KOPT-K1 (cell line): ENCODE data around the gene TPSB2.
"Not testable (repeated sequence)": the region's sequence is repeated elsewhere in the genome, so short reads cannot be mapped to it uniquely, and the experiment has no call there.

Experiments
- H3K27ac ChIP-seq: fragments of 200-600 bp; sonication (generic); 2 replicates; pipeline ENCODE4 v1.5.1; 2016; ENCODE audit warnings: antibody characterized with exemption, mild to moderate bottlenecking, low read depth, low read length; ENCODE audit not compliant: poor library complexity, severe bottlenecking
- H3K36me3 ChIP-seq: fragments of 200-600 bp; sonication (generic); 2 replicates; pipeline ENCODE4 v1.5.1; 2017; ENCODE audit warnings: antibody characterized with exemption, mild to moderate bottlenecking, low read length, moderate library complexity; ENCODE audit not compliant: insufficient read depth
- H3K9me3 ChIP-seq: fragments of 200-600 bp; sonication (generic); 2 replicates; pipeline ENCODE4 v1.5.1; 2017; ENCODE audit warnings: antibody characterized with exemption, low read length, mild to moderate bottlenecking; ENCODE audit not compliant: insufficient read depth, poor library complexity, severe bottlenecking

Gene TPSB2

DNA sequence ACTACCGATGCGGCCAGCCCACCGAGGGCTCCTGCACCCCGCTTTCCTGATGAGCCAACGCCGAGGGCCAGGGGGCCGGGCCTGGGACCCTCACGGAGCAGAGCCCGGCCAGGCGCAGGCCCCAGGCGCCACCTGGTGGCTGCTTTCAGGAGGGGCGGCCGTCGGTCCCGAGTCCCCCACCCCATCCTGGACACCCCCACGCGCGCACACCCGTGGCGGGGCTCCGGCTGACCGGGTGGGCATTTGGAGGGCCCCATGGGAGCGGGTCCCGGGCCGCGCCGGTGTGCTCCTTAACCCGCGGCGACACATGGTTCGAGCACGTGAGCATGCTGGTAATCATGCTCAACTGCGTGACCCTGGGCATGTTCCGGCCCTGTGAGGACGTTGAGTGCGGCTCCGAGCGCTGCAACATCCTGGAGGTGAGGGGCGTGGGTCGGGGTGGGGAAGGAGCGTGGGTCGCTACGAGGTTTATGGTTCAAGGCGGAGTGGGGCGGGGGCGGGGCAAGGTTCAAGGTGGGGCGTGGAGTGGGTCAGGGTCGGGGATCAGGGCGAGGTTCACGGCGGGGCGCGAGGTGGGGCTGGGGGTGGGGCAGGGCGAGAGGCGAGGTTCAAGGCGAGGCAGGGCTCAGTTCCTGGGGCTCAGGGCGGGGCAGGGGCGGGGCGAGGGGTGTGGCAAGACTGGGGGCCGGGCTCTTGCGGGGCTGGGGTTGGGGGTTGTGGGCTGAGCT, 35.2 kb downstream of the TPSB2 start:
- H3K27ac ChIP-seq: no peak overlapping the region
- H3K9me3 ChIP-seq: no peaks in the 10 kb centered on the region

DNA sequence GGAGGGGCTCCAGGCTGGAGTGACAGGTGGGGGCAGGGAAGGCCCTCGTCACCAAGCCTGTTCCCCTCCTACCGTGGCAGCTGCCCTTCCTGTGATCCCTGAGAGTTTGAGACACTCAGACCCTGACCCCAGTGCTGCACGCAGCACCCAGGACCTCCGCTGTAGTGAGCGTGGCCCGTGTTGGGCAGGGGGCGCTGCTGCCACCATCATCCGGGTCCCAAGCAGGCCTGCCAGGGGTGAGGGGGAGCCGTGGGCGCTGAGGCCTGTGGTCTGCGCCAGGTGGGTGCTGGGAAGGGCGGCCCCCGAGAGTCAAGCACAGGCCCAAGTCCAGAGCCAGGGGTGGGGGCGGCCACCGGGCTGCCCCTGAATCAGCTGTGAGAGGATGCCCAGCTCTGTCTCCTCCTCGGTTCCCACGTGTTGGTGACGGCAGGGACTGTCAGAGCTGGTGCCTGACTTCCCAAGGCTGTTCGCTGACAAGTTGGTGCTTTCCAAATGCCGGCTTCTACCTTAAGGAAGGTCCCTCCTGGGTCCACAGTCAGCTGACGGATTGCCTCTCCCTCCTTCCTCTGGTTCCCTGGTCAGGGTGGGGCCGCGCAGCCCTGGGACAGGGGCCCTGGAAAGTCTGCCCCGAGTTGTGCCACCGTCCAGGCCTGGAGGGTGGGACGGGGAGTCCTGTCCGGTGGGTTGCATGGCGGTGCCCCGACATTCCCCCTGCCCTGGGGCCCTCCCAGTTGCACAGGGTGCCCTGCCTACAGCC, 36.0 kb downstream of the TPSB2 start:
- Histone ChIP-seq H3K9me3 (no peaks in the 10 kb centered on the region), H3K27ac (no peak overlapping the region), H3K36me3 (no peaks in the 10 kb centered on the region)

More for the DNA sequence above, 35.2 kb downstream of the TPSB2 start:
- H3K36me3 ChIP-seq: no peaks in the 10 kb centered on the region

GRCh38 chr16:1193143-1193824, 36.7 kb downstream of the TPSB2 start:
- Histone ChIP-seq H3K36me3 (no peaks in the 10 kb centered on the region), H3K9me3 (no peaks in the 10 kb centered on the region), H3K27ac (no peak overlapping the region)

DNA sequence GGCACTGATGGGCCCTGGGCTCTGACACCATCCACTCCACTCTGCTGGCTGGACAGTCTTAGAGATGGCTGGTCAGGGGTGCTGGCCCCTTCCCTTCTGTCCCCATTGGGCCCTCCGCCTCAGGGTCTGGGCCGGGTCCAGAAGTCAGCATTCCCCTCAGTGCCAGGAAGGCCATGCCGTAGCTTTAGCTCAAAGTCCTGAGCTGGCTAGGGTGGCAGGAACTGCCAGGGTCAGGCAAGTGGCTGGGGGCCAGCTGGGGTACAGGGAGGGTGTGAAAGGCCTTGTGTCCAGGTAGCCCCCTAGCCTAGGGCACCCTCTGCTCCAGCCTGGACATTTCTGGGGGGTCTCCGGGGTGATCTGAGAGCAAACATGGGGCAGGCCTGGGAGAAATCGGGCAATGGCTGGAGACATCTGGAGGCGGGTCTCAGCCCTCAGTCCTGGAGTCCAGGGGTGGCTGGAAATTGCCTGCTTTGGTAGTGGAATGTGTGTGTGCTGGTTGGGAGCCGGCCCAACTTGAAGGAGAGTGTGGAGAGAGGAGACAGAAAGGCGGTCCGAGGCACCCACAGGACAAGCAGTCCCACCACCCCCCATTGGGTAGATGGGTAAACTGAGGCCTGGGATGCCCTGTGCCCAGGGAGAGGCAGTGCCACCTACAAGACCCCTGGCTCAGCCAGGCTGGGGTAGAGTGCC, 37.5 kb downstream of the TPSB2 start:
- no peaks in the 10 kb centered on the region for H3K36me3 ChIP-seq
- H3K27ac ChIP-seq: no peak overlapping the region
- H3K9me3 ChIP-seq: no peaks in the 10 kb centered on the region

DNA sequence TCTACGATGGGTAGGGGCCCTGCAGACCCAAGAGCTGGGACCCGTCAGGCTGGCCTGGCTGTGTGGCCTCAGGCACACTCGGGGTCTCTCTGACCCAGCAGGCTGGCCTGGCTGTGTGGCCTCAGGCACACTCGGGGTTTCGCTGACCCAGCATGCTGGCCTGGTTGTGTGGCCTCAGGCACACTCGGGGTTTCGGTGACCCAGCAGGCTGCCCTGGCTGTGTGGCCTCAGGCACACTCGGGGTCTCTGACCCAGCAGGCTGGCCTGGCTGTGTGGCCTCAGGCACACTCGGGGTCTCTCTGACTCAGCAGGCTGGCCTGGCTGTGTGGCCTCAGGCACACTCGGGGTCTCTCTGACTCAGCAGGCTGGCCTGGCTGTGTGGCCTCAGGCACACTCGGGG, 39.2 kb downstream of the TPSB2 start:
- H3K27ac ChIP-seq, H3K36me3 ChIP-seq, H3K9me3 ChIP-seq: not testable (repeated sequence)

DNA sequence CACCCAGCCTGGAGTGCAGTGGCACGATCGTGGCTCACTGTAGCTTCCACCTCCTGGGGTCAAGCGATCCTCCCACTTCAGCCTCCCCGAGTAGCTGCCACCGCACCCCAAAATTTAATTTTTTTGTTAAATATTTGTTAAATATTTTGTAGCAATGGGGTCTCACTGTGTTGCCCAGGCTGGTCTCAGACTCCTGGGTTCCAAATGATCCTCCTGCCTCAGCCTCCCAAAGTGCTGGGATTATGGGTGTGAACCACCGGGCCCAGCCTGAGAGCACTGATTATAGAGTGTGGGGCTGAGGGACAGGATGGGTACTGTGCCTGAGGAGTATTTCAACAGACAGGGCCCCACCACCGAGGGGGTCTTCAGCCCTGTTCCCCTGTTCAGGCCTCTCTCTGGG, 40.5 kb downstream of the TPSB2 start:
- H3K27ac ChIP-seq: no peak overlapping the region
- H3K9me3 ChIP-seq: no peaks in the 10 kb centered on the region
- no peaks in the 10 kb centered on the region for H3K36me3 ChIP-seq

DNA sequence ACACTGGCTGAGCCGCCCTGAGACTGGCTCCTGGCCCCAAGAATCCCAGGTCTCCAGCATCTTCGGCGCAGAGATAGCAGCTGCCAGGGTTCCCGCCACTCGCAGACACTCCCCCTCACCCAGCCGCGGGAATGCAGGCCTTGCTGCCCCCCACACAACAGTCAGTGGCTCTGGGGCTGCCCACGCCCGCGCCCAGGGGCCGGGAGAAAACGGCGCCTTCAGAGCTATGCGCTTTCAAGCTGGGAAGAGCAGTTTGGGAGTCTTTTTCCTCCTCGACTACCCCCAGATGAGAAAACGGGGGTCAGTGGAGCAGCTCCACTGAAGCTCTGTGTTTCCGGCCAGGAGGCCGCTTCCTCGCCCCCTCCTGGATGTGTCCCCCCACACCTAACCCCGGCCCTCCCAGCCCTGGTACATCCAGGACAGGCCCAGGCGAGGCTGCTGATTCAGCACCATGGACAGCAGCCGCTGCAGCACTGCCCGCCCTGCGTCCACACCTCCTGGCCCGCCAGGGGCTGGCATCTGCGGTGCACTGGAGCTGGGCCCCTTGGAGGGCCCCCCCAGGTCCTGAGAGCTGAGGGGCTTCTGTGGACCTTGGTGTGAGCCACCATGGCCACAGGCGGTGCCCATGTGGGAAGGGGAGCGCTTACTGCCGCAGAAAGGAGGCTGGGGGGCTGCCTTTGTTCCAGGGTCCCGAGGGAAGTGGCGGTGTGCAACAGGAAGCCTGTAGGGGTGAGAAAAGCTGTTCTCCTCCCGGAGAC, 41.4 kb downstream of the TPSB2 start:
- no peaks in the 10 kb centered on the region for H3K36me3 ChIP-seq
- H3K9me3 ChIP-seq: no peaks in the 10 kb centered on the region
- no peak overlapping the region for H3K27ac ChIP-seq

- not testable (repeated sequence) for H3K27ac ChIP-seq, H3K9me3 ChIP-seq, H3K36me3 ChIP-seq
Measured at GRCh38 chr16:1185460-1186207, 44.4 kb downstream of the TPSB2 start.

- H3K27ac ChIP-seq: no peak overlapping the region
- H3K36me3 ChIP-seq: no peaks in the 10 kb centered on the region
- no peaks in the 10 kb centered on the region for H3K9me3 ChIP-seq
Measured at GRCh38 chr16:1184980-1185379, 45.0 kb downstream of the TPSB2 start.

DNA sequence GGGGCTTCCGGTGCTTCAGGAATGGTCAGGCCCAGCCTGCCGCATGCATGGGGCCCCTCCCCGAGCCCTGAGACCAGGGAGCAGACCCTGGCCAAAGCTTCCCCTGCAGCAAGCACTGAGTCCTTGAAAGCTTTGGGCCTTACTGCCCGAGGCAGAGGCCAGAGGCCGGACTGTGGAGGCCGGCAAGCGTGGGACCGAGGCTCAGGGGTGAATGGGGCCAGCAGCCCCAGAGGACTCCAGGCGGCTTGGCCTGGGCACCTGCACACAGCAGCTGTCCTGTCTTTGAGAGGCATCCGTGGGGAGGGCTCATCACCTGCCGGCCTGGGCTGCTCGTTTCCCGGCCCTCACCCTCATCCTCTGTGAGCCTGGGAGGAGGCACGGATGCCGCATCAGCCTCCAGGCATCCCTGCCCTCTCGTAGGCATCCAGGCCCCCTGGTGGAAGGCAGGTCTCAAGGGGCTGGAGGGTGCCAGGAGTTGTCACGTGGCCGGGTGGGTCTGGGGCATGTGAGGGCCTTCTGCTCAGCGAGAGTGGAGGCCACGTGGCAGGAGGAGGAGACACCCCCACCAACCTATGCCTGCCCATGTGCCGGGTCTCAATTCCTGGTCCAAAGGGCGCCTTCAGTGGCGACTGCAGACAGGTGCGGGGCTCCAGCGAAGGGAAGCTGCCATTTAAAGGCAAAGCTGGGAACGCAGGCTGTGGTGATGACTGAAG, 45.7 kb downstream of the TPSB2 start:
- H3K36me3 ChIP-seq: no peaks in the 10 kb centered on the region
- no peak overlapping the region for H3K27ac ChIP-seq
- no peaks in the 10 kb centered on the region for H3K9me3 ChIP-seq

- H3K36me3 ChIP-seq: no peaks in the 10 kb centered on the region
Measured at GRCh38 chr16:1182950-1183907, 46.8 kb downstream of the TPSB2 start.

GRCh38 chr16:1182316-1182671, 47.7 kb downstream of the TPSB2 start:
- H3K36me3 ChIP-seq: no peaks in the 10 kb centered on the region
- H3K27ac ChIP-seq: no peak overlapping the region
- H3K9me3 ChIP-seq: no peaks in the 10 kb centered on the region

More at GRCh38 chr16:1182950-1183907, 46.8 kb downstream of the TPSB2 start:
- Histone ChIP-seq H3K9me3 (no peaks in the 10 kb centered on the region), H3K27ac (no peak overlapping the region)
